Measurements from ENCODE around the gene PINLYP.

Gene PINLYP

GRCh38 chr19:43551399-43552197, 24.0 kb upstream of the PINLYP start:
- TF ChIP-seq ZFX (IDR thresholded peaks at IDR 0.05; ENCODE audit: borderline replicate concordance) = no peak
- no peak for TF ChIP-seq CTCF (IDR thresholded peaks at IDR 0.05)
- no peak overlapping the region for H3K27ac ChIP-seq

- no peak overlapping the region for H3K27ac ChIP-seq
- TF ChIP-seq CTCF (IDR thresholded peaks at IDR 0.05) (no peak), ZFX (IDR thresholded peaks at IDR 0.05; ENCODE audit: borderline replicate concordance) (no peak)
These were observed 23.5 kb upstream of the PINLYP start for GRCh38 chr19:43552198-43552450.

- no peak overlapping the region for H3K27ac ChIP-seq
- TF ChIP-seq CTCF (IDR thresholded peaks at IDR 0.05) = no peak
- no peak for TF ChIP-seq ZFX (IDR thresholded peaks at IDR 0.05; ENCODE audit: borderline replicate concordance)
These were observed 23.0 kb upstream of the PINLYP start for GRCh38 chr19:43552616-43553015.

- TF ChIP-seq CTCF (IDR thresholded peaks at IDR 0.05) = no peak
- TF ChIP-seq ZFX (IDR thresholded peaks at IDR 0.05; ENCODE audit: borderline replicate concordance) = no peak
- no peak overlapping the region for H3K27ac ChIP-seq
These were observed 21.9 kb upstream of the PINLYP start for GRCh38 chr19:43553656-43554055.

- no peak overlapping the region for H3K27ac ChIP-seq
- TF ChIP-seq ZFX (IDR thresholded peaks at IDR 0.05; ENCODE audit: borderline replicate concordance) (no peak), CTCF (IDR thresholded peaks at IDR 0.05) (no peak)
These were observed 21.2 kb upstream of the PINLYP start for GRCh38 chr19:43554317-43554895.

GRCh38 chr19:43555185-43555770, 20.3 kb upstream of the PINLYP start:
- TF ChIP-seq CTCF (IDR thresholded peaks at IDR 0.05) (peak; percentile 90), ZFX (IDR thresholded peaks at IDR 0.05; ENCODE audit: borderline replicate concordance) (no peak)
- no peak overlapping the region for H3K27ac ChIP-seq

- no peak overlapping the region for H3K27ac ChIP-seq
- TF ChIP-seq ZFX (IDR thresholded peaks at IDR 0.05; ENCODE audit: borderline replicate concordance) (no peak), CTCF (IDR thresholded peaks at IDR 0.05) (no peak)
These were observed 14.9 kb upstream of the PINLYP start for GRCh38 chr19:43560687-43561086.
